GM12864 (cell line): ENCODE data around the gene HTRA3.
"Not testable (repeated sequence)": the region's sequence is repeated elsewhere in the genome, so short reads cannot be mapped to it uniquely, and the experiment has no call there.

Experiments used
- DNase-seq: peaks from one replicate; pipeline ENCODE4 v3.0.0-alpha.2; 2011; ENCODE audit warnings: low read depth
- H3K4me3 ChIP-seq: 2 replicates; pipeline ENCODE4 v1.5.1; 2011; ENCODE audit warnings: mild to moderate bottlenecking, low read depth, low read length, control low read depth
- CTCF ChIP-seq: IDR thresholded peaks from 2 replicates; pipeline ENCODE4 v1.5.1; 2011; ENCODE audit warnings: low read depth, mild to moderate bottlenecking, moderate library complexity, low read length, control low read depth, inconsistent platforms; ENCODE audit errors: missing control alignments

HTRA3 gene

GRCh38 chr4:8334786-8335460 lies 65.4 kb downstream of the HTRA3 start:
- no peak overlapping the region for H3K4me3 ChIP-seq

GRCh38 chr4:8335848-8336247 lies 66.3 kb downstream of the HTRA3 start:
- H3K4me3 ChIP-seq: no peak overlapping the region
- no peak for DNase-seq
- TF ChIP-seq CTCF: no peak

More at GRCh38 chr4:8334786-8335460, 65.4 kb downstream of the HTRA3 start:
- TF ChIP-seq CTCF: no peak
- no peak for DNase-seq

- no peak for TF ChIP-seq CTCF
- H3K4me3 ChIP-seq: no peak overlapping the region
- no peak for DNase-seq
Observed at GRCh38 chr4:8336412-8337075, 67.0 kb downstream of the HTRA3 start.

GRCh38 chr4:8338351-8338961 lies 68.9 kb downstream of the HTRA3 start:
- no peak overlapping the region for H3K4me3 ChIP-seq
- no peak for TF ChIP-seq CTCF
- no peak for DNase-seq

GRCh38 chr4:8340781-8341241 lies 71.3 kb downstream of the HTRA3 start:
- no peak for DNase-seq
- no peak for TF ChIP-seq CTCF
- H3K4me3 ChIP-seq: no peak overlapping the region

GRCh38 chr4:8341281-8341680 lies 71.7 kb downstream of the HTRA3 start:
- not testable (repeated sequence) for H3K4me3 ChIP-seq, DNase-seq

GRCh38 chr4:8341691-8342090 lies 72.1 kb downstream of the HTRA3 start:
- no peak for TF ChIP-seq CTCF
- DNase-seq: no peak

More at GRCh38 chr4:8341691-8342090, 72.1 kb downstream of the HTRA3 start:
- H3K4me3 ChIP-seq: no peak overlapping the region
